HepG2 (cell line): ENCODE results near the gene SCG2. TPM values are rescaled to one million over a fixed set of nuclear protein-coding genes. Genes with fewer than 3 reads are reported as not detected.

Experiments used
- ATAC-seq: fragments of 200-7000 bp; cut with Tn5 transposase; 3 replicates; pipeline ENCODE4 v1.9.1; 2020; ENCODE audit warnings: mild to moderate bottlenecking, moderate library complexity
- BruUV-seq: library from RNA; stranded (reverse); fragments of 400-500 nt; replicated peaks from 2 replicates; lab custom pipeline; 2021; lab: Mats Ljungman, UMichigan
- CTCF ChIA-PET: fragments of 300-600 bp; formaldehyde crosslinking; extraction: SDS; loops from one replicate; lab custom pipeline; 2021; ENCODE audit warnings: low total read pairs, inconsistent platforms, low intra/inter-chr PET ratio; lab: Yijun Ruan, JAX
- POLR2A ChIA-PET: fragments of 350-600 bp; sonication (Branson Sonifier 250); formaldehyde crosslinking; loops from one replicate; lab custom pipeline; 2020; ENCODE audit warnings: antibody characterized with exemption, inconsistent platforms; lab: Yijun Ruan, JAX
- DNase-seq: peaks from one replicate; pipeline ENCODE4 v3.0.0-alpha.2; 2015; ENCODE audit warnings: low spot score
- FAIRE-seq: peaks from 3 replicates; lab custom pipeline; 2011; peaks lifted over from hg19 to GRCh38; lab: Jason Lieb, UNC
- H2AFZ ChIP-seq: one replicate; pipeline ENCODE4 v1.6.1; 2011; ENCODE audit warnings: low read length, inconsistent platforms
- H3K27ac ChIP-seq: fragments of 300-600 bp; 3 replicates; pipeline ENCODE4 v1.8.0; 2011; ENCODE audit warnings: mixed run types, mild to moderate bottlenecking, mixed read lengths, low read length, inconsistent platforms; ENCODE audit not compliant: insufficient read depth; ENCODE audit errors: extremely low read length
- H3K27me3 ChIP-seq, 2 experiments: fragments of 200-600 bp in 1 of 2; 2 replicates in 1 of 2; 3 replicates in 1 of 2; pipeline versions ENCODE4 v1.6.0 to v1.8.0; 2011; ENCODE audit warnings: low read length in 2 of 2, mild to moderate bottlenecking in 2 of 2, moderate library complexity in 2 of 2, inconsistent platforms in 1 of 2; ENCODE audit not compliant: insufficient read depth in 2 of 2, control insufficient read depth in 1 of 2
- H3K36me3 ChIP-seq, 2 experiments: fragments of 200-600 bp in 1 of 2; replicated peaks in 1 of 2; 2 replicates in 1 of 2; 3 replicates in 1 of 2; pipeline versions ENCODE4 v1.5.1 to v1.8.0; 2011; ENCODE audit warnings: low read length in 2 of 2, inconsistent platforms in 1 of 2; ENCODE audit not compliant: insufficient read depth in 2 of 2, control insufficient read depth in 1 of 2
- H3K4me1 ChIP-seq: 2 replicates; pipeline ENCODE4 v1.5.1; 2012; ENCODE audit warnings: low read length, inconsistent platforms; ENCODE audit not compliant: insufficient read depth
- H3K4me2 ChIP-seq: 2 replicates; pipeline ENCODE4 v1.6.0; 2011; ENCODE audit warnings: low read depth, low read length, inconsistent platforms
- H3K4me3 ChIP-seq, 3 experiments: fragments of 200-600 bp in 1 of 3; sonication (generic), shearing (Covaris generic) in 1 of 3; replicated peaks in 1 of 3; 2 replicates each; pipeline ENCODE4 v1.5.1; 2011 to 2016; ENCODE audit warnings: low read length in 3 of 3, inconsistent platforms in 2 of 3, low read depth in 2 of 3, mild to moderate bottlenecking in 2 of 3, control low read depth in 1 of 3, mixed read lengths in 1 of 3; ENCODE audit not compliant: insufficient read depth in 1 of 3
- H3K79me2 ChIP-seq: one replicate; pipeline ENCODE4 v1.6.1; 2011; ENCODE audit warnings: low read length, inconsistent platforms; ENCODE audit not compliant: insufficient read depth
- H3K9ac ChIP-seq: 2 replicates; pipeline ENCODE4 v1.6.0; 2011; ENCODE audit warnings: mild to moderate bottlenecking, low read depth, low read length, inconsistent platforms; ENCODE audit not compliant: insufficient read depth
- H3K9me3 ChIP-seq: 2 replicates; pipeline ENCODE4 v1.5.1; 2012; ENCODE audit warnings: mild to moderate bottlenecking, low read length
- H4K20me1 ChIP-seq: 2 replicates; pipeline ENCODE4 v1.6.0; 2011; ENCODE audit warnings: inconsistent platforms, mild to moderate bottlenecking, low read length, moderate library complexity; ENCODE audit not compliant: insufficient read depth
- BATF2 ChIP-seq: sonication (generic); formaldehyde crosslinking; IDR thresholded peaks from 2 replicates; pipeline ENCODE4 v1.8.0; 2022; ENCODE audit warnings: mild to moderate bottlenecking, missing genetic modification reagents, moderate library complexity
- CTCF ChIP-seq: sonication (generic); formaldehyde crosslinking; IDR thresholded peaks from 2 replicates; pipeline ENCODE4 v1.5.0; 2020; ENCODE audit warnings: mild to moderate bottlenecking, missing genetic modification reagents, moderate library complexity
- HDAC6 ChIP-seq: fragments of 200-600 bp; sonication (generic); IDR thresholded peaks from 2 replicates; pipeline ENCODE4 v1.7.0; 2017; ENCODE audit warnings: mild to moderate bottlenecking, antibody characterized with exemption, low read length, low read depth
- HMGA1 ChIP-seq: sonication (generic); formaldehyde crosslinking; conservative IDR thresholded peaks from 2 replicates; pipeline ENCODE4 v1.4.0; 2020; ENCODE audit warnings: missing genetic modification reagents
- HMGXB3 ChIP-seq: sonication (generic); formaldehyde crosslinking; IDR thresholded peaks from 2 replicates; pipeline ENCODE4 v1.4.0; 2020; ENCODE audit warnings: missing genetic modification reagents, borderline replicate concordance
- KLF15 ChIP-seq: sonication (generic); formaldehyde crosslinking; IDR thresholded peaks from 2 replicates; pipeline ENCODE4 v1.8.1; 2023; ENCODE audit warnings: borderline replicate concordance, mild to moderate bottlenecking, inconsistent platforms, missing genetic modification reagents, mixed read lengths
- SIN3B ChIP-seq: fragments of 150-350 bp; IDR thresholded peaks from 2 replicates; pipeline ENCODE4 v1.6.1; 2014; ENCODE audit warnings: low read length
- TEAD3 ChIP-seq: optimal IDR thresholded peaks from 2 replicates; pipeline ENCODE3; 2016; ENCODE audit warnings: borderline replicate concordance
- ZC3H4 ChIP-seq: sonication (generic); formaldehyde crosslinking; IDR thresholded peaks from 2 replicates; pipeline ENCODE4 v1.4.0; 2020; ENCODE audit warnings: missing genetic modification reagents, borderline replicate concordance
- ZMYM4 ChIP-seq: sonication (generic); formaldehyde crosslinking; IDR thresholded peaks from 2 replicates; pipeline ENCODE4 v1.8.1; 2023; ENCODE audit warnings: mild to moderate bottlenecking, missing genetic modification reagents
- WGBS: methylation state at CpG from one replicate; pipeline ENCODE4 v1.1.6; 2017; ENCODE audit warnings: low lambda C conversion rate; 5-methylcytosine and 5-hydroxymethylcytosine counted together
- in situ Hi-C: cut with HindIII; loops from 2 replicates; pipeline ENCODE4 v1.10.0; 2017; ENCODE audit warnings: low pct_unique_long_range_greater_than_20kb; ENCODE audit not compliant: extremely low pct_ligation_motif_present
- intact Hi-C: fragments of 100-400 bp; cut with micrococcal nuclease; formaldehyde crosslinking; loops from one replicate; pipeline ENCODE4 v1.10.0; 2022; ENCODE audit not compliant: unreplicated experiment
- polyA plus RNA-seq, 8 experiments: library from polyadenylated mRNA; depleted of rRNA in 3 of 8; stranded (reverse) in 7 of 8; unstranded in 1 of 8; fragments of >200 nt; fragmentation: Illumina TruSeq in 4 of 8; extraction: Trizol in 4 of 8; gene quantifications; 2 replicates each; pipeline versions ENCODE4 v1.2.1 to v1.2.3, GENCODE V29; 2011 to 2016; ENCODE audit warnings: low read depth in 4 of 8, missing spikeins in 1 of 8, mixed read lengths in 1 of 8; ENCODE audit not compliant: insufficient read depth in 1 of 8
- total RNA-seq, 5 experiments: library from RNA; depleted of rRNA; stranded (reverse); fragments of >200 nt; fragmentation: Illumina TruSeq; extraction: Trizol; gene quantifications; 2 replicates each; pipeline ENCODE4 v1.2.3, GENCODE V29; 2016; ENCODE audit warnings: low read depth in 1 of 5

SCG2 gene
- total and polyA plus RNA-seq, 2 of the 13 experiments (the other 11 are each of a cell fraction or from before 2014, with no cell fraction given) = not detected

- in situ Hi-C loops (no loop called here), intact Hi-C loops (no loop called here)
- no peak overlapping the region for H2AFZ ChIP-seq
- H3K4me2 ChIP-seq = no peak overlapping the region
- H3K9ac ChIP-seq = no peak overlapping the region
- no peak for DNase-seq
- CTCF ChIA-PET = no interaction called here
- no peaks in the 10 kb centered on the region for H4K20me1 ChIP-seq
- H3K9me3 ChIP-seq = no peaks in the 10 kb centered on the region
- 7% methylated on average over 13 of the region's 13 CpGs for WGBS
- POLR2A ChIA-PET = no interaction called here
- peaks cover 0 to 9% of the 10 kb centered on the region in 2 experiments; a peak in 3 of 5 replicates for H3K27me3 ChIP-seq
- H3K36me3 ChIP-seq = no peaks in the 10 kb centered on the region
- H3K4me3 ChIP-seq = no peak overlapping the region
- no TSS peak for BruUV-seq
- no peaks in the 10 kb centered on the region for H3K79me2 ChIP-seq
- peaks cover 1% of the 10 kb centered on the region; the same call in 1 of the 2 replicates for H3K4me1 ChIP-seq
- ATAC-seq = peak; percentile 46; the same call in 2 of the 3 replicates
- H3K27ac ChIP-seq = no peak overlapping the region
- no peak for FAIRE-seq
- peak; percentile 35; the same call in 1 of the 2 replicates for TF ChIP-seq CTCF (CRISPR knock-in tag)
- no peak for TF ChIP-seq HMGA1 (CRISPR knock-in tag)
Observed at GRCh38 chr2:223618172-223619035, 16.2 kb upstream of the SCG2 start.

GRCh38 chr2:223614534-223614933 is 12.4 kb upstream of the SCG2 start:
- no peak overlapping the region for H2AFZ ChIP-seq
- no peak overlapping the region for H3K27ac ChIP-seq
- CTCF ChIA-PET = no interaction called here
- H3K4me3 ChIP-seq = no peak overlapping the region
- no peak for ATAC-seq
- H3K4me1 ChIP-seq = peaks cover 10% of the 10 kb centered on the region; the same call in 1 of the 2 replicates
- intact Hi-C loops = no loop called here
- H3K9ac ChIP-seq = no peak overlapping the region
- peaks cover 0 to 20% of the 10 kb centered on the region in 2 experiments; a peak in 3 of 5 replicates for H3K27me3 ChIP-seq
- no peaks in the 10 kb centered on the region for H3K9me3 ChIP-seq
- FAIRE-seq = no peak
- no peaks in the 10 kb centered on the region for H3K36me3 ChIP-seq
- no TSS peak for BruUV-seq
- no peak overlapping the region for H3K4me2 ChIP-seq
- DNase-seq = no peak
- in situ Hi-C loops = no loop called here
- no peaks in the 10 kb centered on the region for H4K20me1 ChIP-seq
- 0% methylated on average over 1 of the region's 1 CpG for WGBS
- POLR2A ChIA-PET = no interaction called here
- no peaks in the 10 kb centered on the region for H3K79me2 ChIP-seq
- TF ChIP-seq SIN3B (no peak), BATF2 (CRISPR knock-in tag) (no peak), ZMYM4 (CRISPR knock-in tag) (no peak), HMGXB3 (CRISPR knock-in tag) (no peak), TEAD3 (CRISPR knock-in tag) (no peak), HDAC6 (no peak), KLF15 (CRISPR knock-in tag) (no peak), ZC3H4 (CRISPR knock-in tag) (no peak)
